Skeletal muscle tissue (tissue), 4 donors: ENCODE data around the gene EMP1. TPM values are rescaled to one million over a fixed set of nuclear protein-coding genes. Genes with fewer than 3 reads are reported as not detected.

Experiments
- H3K27ac ChIP-seq: one replicate; pipeline ENCODE4 v1.7.0; 2013; ENCODE audit warnings: mild to moderate bottlenecking, low read depth, low read length, inconsistent platforms
- H3K27me3 ChIP-seq, 3 donors: one replicate each; pipeline ENCODE4 v1.7.0; 2013; ENCODE audit warnings: low read length in 3 of 3; ENCODE audit not compliant: control insufficient read depth in 3 of 3, insufficient read depth in 3 of 3
- H3K36me3 ChIP-seq, 3 donors: one replicate each; pipeline ENCODE4 v1.7.0; 2013; ENCODE audit warnings: low read length in 3 of 3; ENCODE audit not compliant: control insufficient read depth in 3 of 3, insufficient read depth in 3 of 3
- H3K4me1 ChIP-seq, 3 donors: one replicate each; pipeline ENCODE4 v1.7.0; 2013; ENCODE audit warnings: low read length in 3 of 3, mild to moderate bottlenecking in 3 of 3; ENCODE audit not compliant: control insufficient read depth in 3 of 3, insufficient read depth in 3 of 3
- H3K4me3 ChIP-seq, 3 donors: one replicate each; pipeline ENCODE4 v1.7.0; 2013; ENCODE audit warnings: low read length in 3 of 3
- H3K9ac ChIP-seq, 3 donors: one replicate each; pipeline ENCODE4 v1.7.0; 2013; ENCODE audit warnings: low read length in 3 of 3, mild to moderate bottlenecking in 3 of 3, moderate library complexity in 2 of 3, low read depth in 1 of 3
- H3K9me3 ChIP-seq, 3 donors: one replicate each; pipeline ENCODE4 v1.7.0; 2013; ENCODE audit warnings: low read length in 3 of 3; ENCODE audit not compliant: control insufficient read depth in 3 of 3
- total RNA-seq: library from RNA; depleted of rRNA; stranded (reverse); fragments of >200 nt; gene quantifications from one replicate; pipeline ENCODE4 v1.2.3, GENCODE V29; 2014
- donor health status: Osteomylitis.

The EMP1 gene
- total RNA-seq, 1 donor from 2014 or later = 40.2 TPM

DNA sequence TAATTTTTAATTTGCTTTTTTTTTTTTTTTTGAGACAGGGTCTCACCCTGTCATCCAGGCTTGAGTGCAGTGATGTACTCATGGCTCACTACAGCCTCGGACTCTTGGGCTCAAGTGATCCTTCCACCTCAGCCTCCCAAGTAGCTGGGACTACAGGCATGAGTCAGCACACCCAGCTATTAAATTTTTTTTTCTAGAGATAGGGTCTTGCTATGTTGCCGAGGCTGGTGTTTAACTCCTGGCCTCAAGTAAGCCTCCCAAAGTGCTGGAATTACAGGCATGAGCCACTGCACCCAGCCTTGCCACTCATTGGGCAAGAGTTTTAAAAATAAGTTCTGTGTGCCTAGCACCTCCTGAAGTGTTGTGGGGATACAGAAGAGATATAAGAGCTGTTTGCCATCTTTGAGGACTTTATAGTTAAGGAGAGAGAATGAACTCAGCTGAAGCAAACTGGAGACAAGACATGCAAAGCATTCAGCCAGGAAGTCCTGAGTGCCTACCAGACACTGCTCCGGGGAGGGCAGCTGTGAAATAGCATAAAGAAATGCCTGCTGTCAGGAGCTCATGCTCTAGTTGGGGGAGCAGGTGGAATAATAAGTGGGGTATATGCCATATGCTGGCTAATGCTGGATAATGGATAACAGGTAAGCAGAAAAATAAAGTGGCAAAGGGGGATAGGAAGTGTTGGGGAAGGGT lies 15.0 kb upstream of the EMP1 start:
- Histone ChIP-seq H3K9me3 (no peaks in the 10 kb centered on the region), H3K4me3 (no peak overlapping the region), H3K27me3 (peaks cover 0 to 10% (median 7%) of the 10 kb centered on the region in 3 donors), H3K27ac (no peak overlapping the region), H3K9ac (no peak overlapping the region), H3K36me3 (no peaks in the 10 kb centered on the region), H3K4me1 (peaks cover 7 to 11% (median 8%) of the 10 kb centered on the region in 3 donors)

DNA sequence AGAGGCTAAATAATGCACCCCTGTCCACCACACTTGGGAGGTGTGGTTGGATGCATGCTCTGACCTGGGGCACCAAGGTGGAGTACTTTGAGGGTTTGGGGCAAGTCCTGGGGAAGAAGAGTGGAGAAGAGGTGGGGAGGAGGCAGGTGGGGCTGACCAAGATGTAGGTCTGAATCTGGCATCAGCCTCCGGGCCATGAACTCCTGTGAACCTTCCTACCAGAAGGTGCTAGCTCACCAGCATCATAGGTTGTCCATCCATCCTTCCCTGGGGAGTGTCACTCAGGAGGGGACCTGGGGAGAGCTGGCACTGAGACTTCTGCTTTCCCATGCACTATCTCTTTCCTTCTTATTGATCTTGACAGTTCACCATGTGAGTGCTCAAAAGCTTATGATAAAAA lies 13.6 kb upstream of the EMP1 start:
- no peaks in the 10 kb centered on the region for H3K36me3 ChIP-seq
- peaks cover 6 to 11% (median 7%) of the 10 kb centered on the region in 3 donors for H3K4me1 ChIP-seq
- no peaks in the 10 kb centered on the region for H3K9me3 ChIP-seq
- H3K27ac ChIP-seq = no peak overlapping the region
- H3K9ac ChIP-seq = no peak overlapping the region
- H3K4me3 ChIP-seq = no peak overlapping the region
- H3K27me3 ChIP-seq = peaks cover 0 to 5% (median 4%) of the 10 kb centered on the region in 3 donors

DNA sequence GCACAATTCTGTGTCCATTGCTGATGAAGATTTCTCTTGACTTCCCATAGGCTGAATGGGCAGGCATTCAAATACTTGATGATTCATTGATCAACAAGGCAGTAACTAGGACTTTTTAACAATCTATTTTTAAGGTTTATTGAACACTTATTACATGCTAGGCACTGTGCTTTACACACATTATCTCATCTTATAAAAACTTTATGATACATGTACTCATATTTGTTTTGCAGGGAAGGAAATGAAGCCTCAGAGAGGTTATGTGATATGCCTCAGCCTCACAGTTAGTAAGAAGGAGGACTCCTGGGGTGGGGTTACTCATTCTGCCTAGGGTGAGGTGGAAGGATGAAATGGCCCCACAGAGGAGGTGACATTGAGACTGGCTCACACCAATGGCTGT lies 12.9 kb upstream of the EMP1 start:
- H3K9ac ChIP-seq = no peak overlapping the region
- H3K9me3 ChIP-seq = no peaks in the 10 kb centered on the region
- no peak overlapping the region for H3K4me3 ChIP-seq
- no peaks in the 10 kb centered on the region for H3K36me3 ChIP-seq
- H3K27ac ChIP-seq = no peak overlapping the region
- peaks cover 0 to 4% (median 3%) of the 10 kb centered on the region in 3 donors for H3K27me3 ChIP-seq
- peaks cover 6 to 9% (median 7%) of the 10 kb centered on the region in 3 donors for H3K4me1 ChIP-seq

DNA sequence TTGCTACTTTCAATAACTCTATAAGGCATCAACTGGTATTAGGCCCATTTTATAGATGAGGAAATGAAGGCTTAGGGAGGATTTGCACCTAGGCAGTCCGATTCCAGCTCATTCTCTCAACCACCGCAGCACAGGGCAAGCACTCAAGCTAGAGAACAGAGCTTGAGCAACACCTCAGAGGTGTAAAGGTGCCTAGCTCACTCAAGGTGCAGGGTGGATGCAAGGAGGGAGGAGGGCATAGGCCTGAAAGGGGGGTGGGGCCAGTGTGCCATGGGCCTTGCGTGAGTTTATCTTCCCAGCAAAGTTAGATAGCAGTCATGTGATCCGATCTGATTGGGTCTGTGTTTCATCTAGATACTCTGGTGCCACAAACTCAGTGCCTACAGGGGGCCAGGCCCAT lies 10.2 kb upstream of the EMP1 start:
- no peak overlapping the region for H3K9ac ChIP-seq
- H3K27ac ChIP-seq = no peak overlapping the region
- H3K9me3 ChIP-seq = no peaks in the 10 kb centered on the region
- H3K36me3 ChIP-seq = no peaks in the 10 kb centered on the region
- no peak overlapping the region for H3K4me3 ChIP-seq
- no peaks in the 10 kb centered on the region for H3K27me3 ChIP-seq
- H3K4me1 ChIP-seq = peaks cover 0 to 3% (median 0%) of the 10 kb centered on the region in 3 donors

DNA sequence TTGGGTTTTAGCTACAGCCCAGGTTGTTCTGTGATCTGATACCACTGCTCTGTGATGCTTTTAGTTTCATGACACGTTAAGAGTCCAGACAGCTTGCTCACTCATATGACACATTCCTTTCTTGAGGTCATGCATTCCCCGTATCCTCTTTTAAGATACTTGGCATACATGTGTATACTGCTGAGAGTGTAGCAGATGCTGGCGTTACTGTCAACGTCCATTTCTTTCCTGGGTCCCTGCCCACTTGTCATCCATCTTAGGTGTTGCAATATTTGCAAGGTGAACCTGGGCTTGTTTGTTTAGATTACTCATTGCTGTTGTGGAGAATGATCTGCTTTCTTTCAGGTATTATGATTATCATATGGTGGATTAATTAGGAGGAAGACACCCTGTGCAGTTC lies 9.1 kb upstream of the EMP1 start:
- Histone ChIP-seq H3K27me3 (no peaks in the 10 kb centered on the region), H3K4me3 (no peak overlapping the region), H3K27ac (no peak overlapping the region), H3K9me3 (no peaks in the 10 kb centered on the region), H3K4me1 (peaks cover 0 to 3% (median 0%) of the 10 kb centered on the region in 3 donors), H3K9ac (no peak overlapping the region), H3K36me3 (no peaks in the 10 kb centered on the region)

DNA sequence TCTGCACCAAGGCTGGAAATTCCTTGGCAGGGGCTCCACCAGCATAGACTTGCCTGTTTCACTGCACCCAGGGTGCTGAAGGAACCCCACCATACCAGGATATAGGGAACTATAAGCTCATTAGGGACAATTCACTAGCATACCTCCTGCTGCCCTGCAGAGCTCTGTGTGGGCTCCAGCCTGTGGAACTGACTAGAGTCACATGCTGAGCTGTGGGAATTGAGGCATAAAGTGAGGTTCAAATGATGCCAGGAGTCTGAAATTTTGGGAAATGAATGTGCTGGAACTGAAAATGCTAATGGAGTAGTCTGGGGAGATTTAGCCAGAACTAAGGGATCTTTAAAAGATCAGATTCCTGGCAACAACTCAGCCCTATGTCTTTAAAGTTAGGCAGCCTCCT lies 7.3 kb upstream of the EMP1 start:
- H3K4me3 ChIP-seq = no peak overlapping the region
- no peak overlapping the region for H3K9ac ChIP-seq
- H3K4me1 ChIP-seq = peaks cover 0 to 10% (median 1%) of the 10 kb centered on the region in 3 donors
- H3K27ac ChIP-seq = no peak overlapping the region
- H3K27me3 ChIP-seq = no peaks in the 10 kb centered on the region
- H3K36me3 ChIP-seq = no peaks in the 10 kb centered on the region
- no peaks in the 10 kb centered on the region for H3K9me3 ChIP-seq

DNA sequence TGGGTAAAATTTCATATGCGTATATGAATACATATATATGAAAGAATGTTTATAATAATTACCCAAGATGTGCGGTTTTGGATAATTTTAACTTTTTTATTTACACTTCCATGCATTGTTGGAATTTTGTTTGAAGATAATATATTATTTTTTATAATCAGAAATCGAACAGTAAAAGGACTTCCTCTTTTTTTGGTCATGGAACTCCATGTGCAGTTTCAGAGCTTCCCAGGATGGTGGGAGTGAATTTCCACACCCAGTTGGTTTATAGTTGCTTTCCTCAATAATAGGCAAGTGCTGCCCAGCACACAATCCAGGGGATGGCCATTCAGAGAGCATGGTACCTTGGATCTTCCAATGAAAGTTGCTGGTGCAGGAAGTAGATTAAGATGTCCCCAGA lies 6.3 kb upstream of the EMP1 start:
- H3K9ac ChIP-seq = no peak overlapping the region

DNA sequence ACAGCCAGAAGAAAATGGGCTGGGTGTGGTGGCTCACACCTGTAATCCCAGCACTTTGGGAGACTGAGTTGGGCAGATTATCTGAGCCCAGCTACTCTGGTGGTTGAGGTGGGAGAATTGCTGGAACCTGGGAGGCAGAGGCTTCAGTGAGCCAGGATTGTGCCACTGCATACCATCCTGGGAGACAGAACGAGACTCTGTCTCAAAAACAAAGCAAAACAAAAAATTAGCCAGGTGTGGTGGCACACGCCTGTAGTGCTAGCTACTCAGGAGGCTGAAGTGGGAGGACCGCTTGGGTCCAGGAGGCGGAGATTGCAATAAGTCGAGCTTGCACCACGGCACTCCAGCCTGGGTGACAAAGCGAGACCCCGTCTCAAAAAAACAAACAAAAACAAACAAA lies 3.8 kb upstream of the EMP1 start:
- H3K9ac ChIP-seq = no peak overlapping the region
- peaks cover 16 to 22% (median 18%) of the 10 kb centered on the region in 3 donors for H3K4me1 ChIP-seq
- H3K36me3 ChIP-seq = no peaks in the 10 kb centered on the region
- no peaks in the 10 kb centered on the region for H3K9me3 ChIP-seq
- peaks cover 0 to 2% (median 0%) of the 10 kb centered on the region in 3 donors for H3K27me3 ChIP-seq
- no peak overlapping the region for H3K4me3 ChIP-seq
- no peak overlapping the region for H3K27ac ChIP-seq

More for the DNA sequence above, 6.3 kb upstream of the EMP1 start:
- Histone ChIP-seq H3K4me1 (peaks cover 0 to 13% (median 7%) of the 10 kb centered on the region in 3 donors), H3K4me3 (no peak overlapping the region), H3K27me3 (no peaks in the 10 kb centered on the region), H3K36me3 (no peaks in the 10 kb centered on the region), H3K27ac (no peak overlapping the region), H3K9me3 (no peaks in the 10 kb centered on the region)

DNA sequence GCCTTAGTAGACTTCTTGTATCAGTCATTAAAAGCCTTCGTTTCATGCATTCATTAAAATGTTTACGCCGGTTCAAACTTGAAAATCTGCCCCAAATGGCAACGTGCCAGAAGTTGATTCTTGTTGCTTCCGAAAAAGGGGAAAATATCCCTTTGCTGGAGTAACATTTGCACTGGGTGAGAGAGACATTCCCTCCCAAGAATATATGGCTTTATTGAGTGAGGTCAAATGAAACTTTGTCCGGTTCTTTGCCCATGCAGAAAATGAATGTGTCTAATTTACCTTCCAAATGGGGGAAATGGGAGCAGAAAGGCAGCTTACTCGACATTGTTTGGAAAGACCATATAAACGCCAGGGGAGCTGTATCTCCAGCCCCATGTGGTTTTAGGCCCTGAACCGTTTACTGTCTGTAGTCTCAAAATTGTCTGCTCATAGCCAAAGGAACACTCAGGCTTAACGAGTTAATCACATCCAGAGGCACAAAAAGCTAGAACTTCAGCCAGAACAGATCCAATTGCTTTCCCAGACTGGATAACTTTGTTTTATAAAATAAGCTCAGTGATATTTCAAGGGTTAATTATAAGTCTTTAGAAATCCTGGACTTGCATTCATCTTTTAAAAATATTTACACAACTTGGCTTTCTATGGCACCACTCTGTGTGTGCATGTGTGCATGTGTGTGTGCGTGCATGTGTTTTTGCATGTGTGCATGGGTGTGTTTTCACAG lies 2.9 kb upstream of the EMP1 start:
- Histone ChIP-seq H3K9me3 (no peaks in the 10 kb centered on the region), H3K36me3 (no peaks in the 10 kb centered on the region), H3K27me3 (peaks cover 0 to 9% (median 0%) of the 10 kb centered on the region in 3 donors), H3K4me1 (peaks cover 16 to 22% (median 18%) of the 10 kb centered on the region in 3 donors), H3K9ac (no peak overlapping the region), H3K27ac (no peak overlapping the region), H3K4me3 (no peak overlapping the region)
